ENCODE data around the gene CAPN8.
"Not testable (repeated sequence)": the region's sequence is repeated elsewhere in the genome, so short reads cannot be mapped to it uniquely, and the experiment has no call there.

The CAPN8 gene

GRCh38 chr1:223525957-223526356 lies 139.5 kb downstream of the CAPN8 start:
- no peak for DNase-seq (ENCODE audit: low read depth in 2 of 2)

GRCh38 chr1:223525546-223525945 lies 140.0 kb downstream of the CAPN8 start:
- no peak for DNase-seq (ENCODE audit: low read depth in 2 of 2)

GRCh38 chr1:223524930-223525451 lies 140.5 kb downstream of the CAPN8 start:
- no peak for DNase-seq (ENCODE audit: low read depth in 2 of 2)

- no peak for DNase-seq (ENCODE audit: low read depth in 2 of 2)
Measured at GRCh38 chr1:223521150-223521549, 144.4 kb downstream of the CAPN8 start.

- DNase-seq (ENCODE audit: low read depth in 2 of 2), result no peak
Measured at GRCh38 chr1:223520200-223520599, 145.3 kb downstream of the CAPN8 start.

GRCh38 chr1:223519116-223519515 lies 146.4 kb downstream of the CAPN8 start:
- DNase-seq (ENCODE audit: low read depth in 2 of 2), result no peak

- DNase-seq (ENCODE audit: low read depth in 2 of 2), result not testable (repeated sequence)
Measured at GRCh38 chr1:223518553-223518952, 146.9 kb downstream of the CAPN8 start.

GRCh38 chr1:223515926-223516325 lies 149.6 kb downstream of the CAPN8 start:
- no peak for DNase-seq (ENCODE audit: low read depth in 2 of 2)

GRCh38 chr1:223515421-223515820 lies 150.1 kb downstream of the CAPN8 start:
- peak in 1 of 2 donors; percentile 3 for DNase-seq (ENCODE audit: low read depth in 2 of 2)

- no peak for DNase-seq (ENCODE audit: low read depth in 2 of 2)
Measured at GRCh38 chr1:223514644-223515043, 150.9 kb downstream of the CAPN8 start.

GRCh38 chr1:223513309-223513708 lies 152.2 kb downstream of the CAPN8 start:
- no peak for DNase-seq (ENCODE audit: low read depth in 2 of 2)

- no peak for DNase-seq (ENCODE audit: low read depth in 2 of 2)
Measured at GRCh38 chr1:223512057-223512456, 153.4 kb downstream of the CAPN8 start.

- no peak for DNase-seq (ENCODE audit: low read depth in 2 of 2)
Measured at GRCh38 chr1:223508796-223509195, 156.7 kb downstream of the CAPN8 start.

- DNase-seq (ENCODE audit: low read depth in 2 of 2), result no peak
Measured at GRCh38 chr1:223504741-223505140, 160.8 kb downstream of the CAPN8 start.

- no peak for DNase-seq (ENCODE audit: low read depth in 2 of 2)
Measured at GRCh38 chr1:223503348-223503747, 162.2 kb downstream of the CAPN8 start.

- no peak for DNase-seq (ENCODE audit: low read depth in 2 of 2)
Measured at GRCh38 chr1:223500560-223501425, 164.7 kb downstream of the CAPN8 start.

- no peak for DNase-seq (ENCODE audit: low read depth in 2 of 2)
Measured at GRCh38 chr1:223496883-223497282, 168.6 kb downstream of the CAPN8 start.

- no peak for DNase-seq (ENCODE audit: low read depth in 2 of 2)
Measured at GRCh38 chr1:223494926-223495645, 170.4 kb downstream of the CAPN8 start.

- DNase-seq (ENCODE audit: low read depth in 2 of 2), result no peak
Measured at GRCh38 chr1:223492044-223492443, 173.5 kb downstream of the CAPN8 start.

Measured in stimulated activated CD8-positive, alpha-beta memory T cell treated with anti-CD3 and anti-CD28 coated beads, Interleukin-15, amount 100 ng/mL, for 4 hours (primary cell).